ENCODE results near the gene DCC.

The DCC gene

DNA sequence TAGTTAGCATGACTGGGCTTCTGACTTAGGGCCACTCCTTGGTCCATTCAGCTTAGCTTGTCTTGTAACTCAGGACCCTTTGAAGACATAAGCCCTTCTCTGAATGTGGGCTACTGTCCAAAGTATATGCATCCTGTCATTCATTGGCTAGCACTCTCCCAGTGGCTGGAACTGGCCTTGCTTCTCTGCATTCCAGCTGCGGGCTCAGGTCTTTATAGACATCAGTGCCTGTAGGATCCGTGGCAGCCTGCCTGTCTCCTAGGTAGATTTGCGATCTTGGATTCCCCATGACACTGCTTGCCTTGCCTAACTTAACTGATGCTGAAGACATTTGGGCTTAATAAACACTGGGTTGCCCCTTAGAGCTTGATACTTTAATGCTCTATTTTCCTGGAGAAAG, 170.1 kb downstream of the DCC start:
- DNase-seq: no peak

- no peak for DNase-seq
These were observed 178.1 kb downstream of the DCC start for GRCh38 chr18:52518086-52518485.

- DNase-seq: no peak
These were observed 179.0 kb downstream of the DCC start for GRCh38 chr18:52519021-52519420.

GRCh38 chr18:52523566-52523965, 183.6 kb downstream of the DCC start:
- no peak for DNase-seq

- no peak for DNase-seq
These were observed 191.8 kb downstream of the DCC start for GRCh38 chr18:52531836-52532235.

DNA sequence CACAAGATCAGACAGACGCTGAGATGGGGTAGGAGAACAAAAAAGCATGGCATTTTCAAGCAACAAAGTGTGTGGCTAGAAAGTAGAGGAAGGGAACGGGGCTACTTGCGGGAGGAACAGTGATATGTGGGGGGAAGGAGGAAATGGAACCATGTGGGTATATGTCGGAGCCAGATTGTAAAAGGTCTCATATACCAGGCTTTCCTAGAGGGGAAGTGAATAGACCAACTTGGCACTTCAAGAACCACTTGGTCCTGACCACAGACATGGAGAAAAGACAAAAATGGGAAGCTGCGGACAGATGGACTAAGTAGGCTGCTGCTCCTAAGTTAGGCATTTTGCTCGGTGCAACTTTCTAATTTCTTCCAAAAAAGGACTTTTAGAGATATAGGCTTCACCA, 196.0 kb downstream of the DCC start:
- no peak for DNase-seq

DNA sequence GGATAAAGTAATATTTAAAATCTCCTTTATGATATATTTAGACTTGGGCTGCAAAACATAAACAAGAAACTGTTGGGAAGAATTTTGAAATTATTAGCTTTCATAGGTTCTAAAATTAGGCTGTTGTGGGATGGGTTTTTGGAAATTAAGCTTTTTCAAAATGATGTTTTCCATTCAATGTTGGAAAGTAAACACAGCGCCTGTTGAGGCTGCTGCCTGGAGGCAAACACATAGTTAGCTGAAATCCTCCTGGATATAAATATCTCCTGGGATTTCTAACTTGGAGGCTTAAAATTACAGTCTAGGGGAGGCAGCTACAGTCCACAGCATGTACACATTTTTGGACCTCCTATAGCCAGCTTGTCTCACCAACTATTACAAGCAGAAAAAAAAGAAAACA, 197.3 kb downstream of the DCC start:
- DNase-seq: no peak

DNA sequence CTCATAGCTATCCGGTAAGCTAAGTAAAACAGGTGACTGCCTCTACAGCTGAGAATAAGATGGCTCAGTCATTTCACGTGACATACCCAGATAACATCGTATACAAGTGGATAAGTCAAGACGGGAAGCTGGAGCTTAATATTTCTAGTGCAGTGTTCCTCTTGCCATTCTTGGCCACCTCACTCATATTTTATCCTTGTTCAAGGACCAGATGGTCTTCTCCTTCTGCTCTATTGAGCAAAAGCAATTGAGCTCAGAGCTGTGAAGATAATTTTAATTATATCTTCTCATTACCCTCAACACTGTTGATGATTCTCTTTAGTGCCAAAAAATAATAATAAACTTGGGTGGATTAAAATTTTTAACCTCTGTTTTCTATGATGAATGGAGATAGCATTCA, 201.1 kb downstream of the DCC start:
- DNase-seq: no peak

- no peak for DNase-seq
These were observed 204.1 kb downstream of the DCC start for GRCh38 chr18:52544086-52544485.

GRCh38 chr18:52546686-52547346, 206.8 kb downstream of the DCC start:
- no peak for DNase-seq

DNA sequence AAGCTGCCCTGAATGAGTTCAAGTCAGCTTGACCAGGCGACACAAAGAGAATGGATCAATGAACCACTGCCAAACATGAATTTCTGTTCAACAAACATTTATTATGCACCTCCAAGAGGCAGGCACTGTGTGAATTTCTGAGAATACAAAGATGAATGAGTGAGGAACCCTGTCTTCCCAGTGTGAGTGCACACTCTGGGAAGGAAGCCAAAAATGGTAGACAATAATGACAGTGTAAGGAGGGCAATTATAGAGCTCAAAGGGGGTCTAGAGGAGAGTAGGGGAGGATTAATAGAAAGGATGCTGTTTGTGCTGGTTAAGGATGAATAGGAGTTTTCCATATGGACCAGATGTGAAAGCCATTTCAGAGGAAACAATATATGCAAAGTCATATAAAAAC, 213.4 kb downstream of the DCC start:
- DNase-seq: no peak

DNA sequence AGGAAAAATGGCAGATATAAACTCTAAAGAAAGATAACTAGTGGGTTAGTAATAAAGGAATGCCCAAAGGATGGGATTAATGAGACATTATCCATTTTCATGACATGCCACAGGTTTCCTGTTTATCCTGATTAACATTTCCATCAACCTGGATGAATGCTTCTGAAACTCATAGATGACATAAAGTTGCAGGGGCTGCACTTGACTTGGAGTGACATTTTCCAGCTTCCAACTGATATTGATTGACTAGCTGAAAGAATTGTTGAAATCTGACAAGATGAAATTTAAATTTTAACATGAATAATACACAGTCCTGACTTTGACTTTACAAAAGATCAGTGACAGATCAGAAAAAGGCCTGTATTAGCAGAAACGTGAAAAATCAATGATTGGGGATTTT, 214.2 kb downstream of the DCC start:
- no peak for DNase-seq

DNA sequence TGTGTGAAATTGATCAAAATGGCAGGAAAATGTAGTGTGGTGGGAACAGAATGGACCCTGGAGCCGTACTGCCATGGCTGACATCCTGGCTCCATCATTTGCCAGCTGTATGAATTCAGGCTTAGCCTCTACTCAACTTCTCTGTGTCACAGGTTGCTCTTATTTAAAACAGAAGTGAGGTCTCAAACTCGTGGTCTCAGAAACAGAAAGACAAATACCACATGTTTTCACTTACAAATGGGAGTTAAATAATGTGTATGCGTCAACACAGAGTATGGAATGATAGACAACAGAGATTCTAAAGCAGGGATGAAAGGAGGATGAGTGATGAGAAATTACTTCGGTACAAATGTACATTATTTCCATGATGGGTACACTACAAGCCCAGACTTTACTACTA, 227.4 kb downstream of the DCC start:
- no peak for DNase-seq

GRCh38 chr18:52569492-52569891, 229.5 kb downstream of the DCC start:
- DNase-seq: no peak

DNA sequence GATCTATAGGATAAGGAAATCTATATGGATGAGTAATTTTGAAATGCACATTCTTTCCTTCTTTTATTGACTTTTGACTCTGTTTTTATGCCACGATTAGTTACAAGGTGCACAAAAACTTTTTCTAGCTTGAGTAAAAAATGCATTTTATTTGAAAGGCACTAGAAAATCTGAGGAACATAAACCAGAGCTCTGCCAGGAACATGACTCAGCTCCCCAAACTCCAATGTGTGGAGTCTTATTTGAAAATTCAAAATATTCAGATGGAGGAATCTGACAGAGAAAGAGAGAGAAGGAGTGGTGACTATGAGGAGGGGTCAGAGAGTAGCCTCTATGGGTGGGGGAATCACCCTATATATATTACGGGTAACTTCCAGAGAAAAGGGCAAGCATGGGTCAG, 231.0 kb downstream of the DCC start:
- no peak for DNase-seq

GRCh38 chr18:52572036-52573000, 232.3 kb downstream of the DCC start:
- no peak for DNase-seq

GRCh38 chr18:52577795-52578194, 237.8 kb downstream of the DCC start:
- no peak for DNase-seq

DNA sequence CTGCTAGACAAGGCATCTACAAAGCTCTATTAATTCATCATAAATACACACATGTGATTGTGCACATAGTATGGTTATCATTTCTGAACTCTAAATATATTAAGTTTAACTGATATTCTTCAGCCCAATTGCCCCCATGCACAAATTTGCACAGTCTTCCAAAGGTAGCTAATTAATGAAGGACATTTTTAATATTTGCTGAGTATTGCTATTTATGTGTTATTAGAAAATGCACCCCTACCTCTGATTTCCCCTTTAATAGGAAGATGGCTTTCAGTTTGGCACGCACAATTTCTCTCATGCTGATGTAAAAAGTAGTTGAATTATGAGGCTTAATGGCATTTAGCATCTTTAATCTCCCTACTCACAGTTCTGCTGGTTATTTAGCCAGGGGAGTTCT, 242.1 kb downstream of the DCC start:
- no peak for DNase-seq

DNA sequence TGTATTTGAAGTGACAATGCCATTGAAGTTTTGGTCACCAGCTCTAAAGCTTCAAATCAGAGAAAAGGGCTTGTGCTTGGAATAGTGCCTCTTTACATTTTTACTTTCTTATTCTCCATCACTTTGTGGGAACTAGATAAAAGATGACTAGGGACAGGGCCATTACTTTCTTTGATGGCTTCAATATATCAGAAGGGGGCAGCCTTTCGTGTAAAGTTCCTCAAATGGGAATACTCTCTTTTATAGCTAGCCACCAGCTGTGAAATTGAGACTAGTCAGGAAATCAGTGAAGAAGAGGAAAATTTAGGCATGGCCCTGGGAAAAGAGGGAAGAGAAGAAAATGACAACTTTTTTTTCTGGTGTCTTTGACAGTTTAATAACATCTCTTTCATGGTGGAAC, 242.5 kb downstream of the DCC start:
- no peak for DNase-seq

GRCh38 chr18:52588931-52589330, 248.9 kb downstream of the DCC start:
- DNase-seq: no peak

GRCh38 chr18:52596748-52597435, 256.9 kb downstream of the DCC start:
- no peak for DNase-seq

GRCh38 chr18:52598921-52599320, 258.9 kb downstream of the DCC start:
- no peak for DNase-seq

GRCh38 chr18:52602820-52603219, 262.8 kb downstream of the DCC start:
- DNase-seq: no peak

DNA sequence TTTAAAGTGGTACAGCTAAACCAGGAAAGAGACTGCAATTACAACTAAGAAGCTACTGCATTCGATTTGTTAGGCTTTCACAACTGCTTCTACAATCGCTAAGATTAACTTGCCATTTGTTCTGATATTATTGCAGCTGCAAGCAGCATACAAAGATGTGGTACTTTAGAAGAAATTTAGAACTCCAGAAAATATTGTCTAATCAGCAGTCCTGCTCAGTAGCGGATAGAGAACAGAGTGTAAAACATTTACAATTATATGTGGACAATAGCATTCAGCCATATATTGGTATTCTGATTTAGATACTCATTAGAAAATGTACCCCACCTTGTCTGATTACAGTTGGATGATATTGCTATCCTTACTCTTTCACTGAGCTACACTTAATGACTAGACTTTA, 265.3 kb downstream of the DCC start:
- DNase-seq: no peak
